HEK293 (cell line): ENCODE measurements around the gene HNRNPM.
"Not testable (repeated sequence)": the region's sequence is repeated elsewhere in the genome, so short reads cannot be mapped to it uniquely, and the experiment has no call there.

ENCODE experiments used
- CTCF ChIA-PET: fragments of 350-600 bp; formaldehyde crosslinking; extraction: SDS; loops from one replicate; lab custom pipeline; 2021; ENCODE audit warnings: antibody characterized with exemption; lab: Yijun Ruan, JAX
- POLR2A ChIA-PET: fragments of 300-600 bp; formaldehyde crosslinking; extraction: SDS; loops from one replicate; lab custom pipeline; 2020; ENCODE audit warnings: antibody characterized with exemption, inconsistent platforms; lab: Yijun Ruan, JAX
- H3K27ac ChIP-seq: fragments of 200-500 bp; sonication (Bioruptor generic); 2 replicates; pipeline ENCODE4 v1.5.1; 2014; ENCODE audit warnings: low read depth, low read length, control low read depth, inconsistent platforms; ENCODE audit errors: extremely low read depth
- H3K36me3 ChIP-seq, 2 experiments: fragments of 200-500 bp in 1 of 2; sonication (Bioruptor generic) in 1 of 2; 1 replicate in 1 of 2; 2 replicates in 1 of 2; pipeline ENCODE4 v1.5.1; 2014 to 2017; ENCODE audit warnings: inconsistent platforms in 2 of 2, low read length in 2 of 2; ENCODE audit not compliant: control insufficient read depth in 2 of 2, insufficient read depth in 1 of 2
- H3K4me1 ChIP-seq: fragments of 200-500 bp; sonication (Bioruptor generic); 2 replicates; pipeline ENCODE4 v1.5.1; 2014; ENCODE audit warnings: mild to moderate bottlenecking, low read length, inconsistent platforms; ENCODE audit not compliant: control insufficient read depth, insufficient read depth
- H3K4me3 ChIP-seq: 2 replicates; pipeline ENCODE4 v1.5.1; 2011; ENCODE audit warnings: low read depth, mild to moderate bottlenecking, control low read depth, low read length, moderate library complexity
- H3K9me3 ChIP-seq: fragments of 200-500 bp; sonication (Bioruptor generic); 2 replicates; pipeline ENCODE4 v1.5.1; 2014; ENCODE audit warnings: low read depth, low read length, inconsistent platforms; ENCODE audit not compliant: control insufficient read depth, insufficient read depth
- KLF1 ChIP-seq: fragments of 450-650 bp; formaldehyde crosslinking; IDR thresholded peaks from 2 replicates; pipeline ENCODE4 v1.5.1; 2016; ENCODE audit warnings: missing biosample characterization, missing genetic modification characterization
- KLF8 ChIP-seq: fragments of 450-650 bp; formaldehyde crosslinking; IDR thresholded peaks from 2 replicates; pipeline ENCODE4 v1.5.1; 2016; ENCODE audit warnings: missing biosample characterization, missing genetic modification characterization
- OVOL3 ChIP-seq: fragments of 450-650 bp; formaldehyde crosslinking; IDR thresholded peaks from 2 replicates; pipeline ENCODE4 v1.5.1; 2016; ENCODE audit warnings: missing biosample characterization, missing genetic modification characterization
- SP3 ChIP-seq: fragments of 450-650 bp; formaldehyde crosslinking; IDR thresholded peaks from 2 replicates; pipeline ENCODE4 v1.5.1; 2016; ENCODE audit warnings: missing biosample characterization, missing genetic modification characterization
- ZBTB21 ChIP-seq: fragments of 450-650 bp; formaldehyde crosslinking; IDR thresholded peaks from 2 replicates; pipeline ENCODE4 v1.5.1; 2017; ENCODE audit warnings: missing biosample characterization, missing genetic modification characterization
- ZFP37 ChIP-seq: fragments of 450-650 bp; formaldehyde crosslinking; IDR thresholded peaks from 2 replicates; pipeline ENCODE4 v1.5.1; 2016; ENCODE audit warnings: missing biosample characterization, missing genetic modification characterization
- ZFP41 ChIP-seq: fragments of 450-650 bp; formaldehyde crosslinking; IDR thresholded peaks from 2 replicates; pipeline ENCODE4 v1.5.1; 2016; ENCODE audit warnings: missing biosample characterization, missing genetic modification characterization, borderline replicate concordance
- ZNF112 ChIP-seq: fragments of 450-650 bp; formaldehyde crosslinking; IDR thresholded peaks from 2 replicates; pipeline ENCODE4 v1.5.0; 2017; ENCODE audit warnings: missing biosample characterization, missing genetic modification characterization
- ZNF157 ChIP-seq: fragments of 450-650 bp; formaldehyde crosslinking; IDR thresholded peaks from 2 replicates; pipeline ENCODE4 v1.5.1; 2016; ENCODE audit warnings: missing biosample characterization, missing genetic modification characterization
- ZNF292 ChIP-seq: fragments of 450-650 bp; formaldehyde crosslinking; IDR thresholded peaks from 2 replicates; pipeline ENCODE4 v1.5.1; 2016; ENCODE audit warnings: low read depth, missing biosample characterization, missing genetic modification characterization, borderline replicate concordance
- ZNF302 ChIP-seq: fragments of 450-650 bp; formaldehyde crosslinking; IDR thresholded peaks from 2 replicates; pipeline ENCODE4 v1.5.1; 2016; ENCODE audit warnings: missing biosample characterization, missing genetic modification characterization, low read depth
- ZNF521 ChIP-seq: fragments of 450-650 bp; formaldehyde crosslinking; IDR thresholded peaks from 2 replicates; pipeline ENCODE4 v1.5.1; 2017; ENCODE audit warnings: missing biosample characterization, mild to moderate bottlenecking, missing genetic modification characterization
- ZNF571 ChIP-seq: fragments of 450-650 bp; formaldehyde crosslinking; IDR thresholded peaks from 2 replicates; pipeline ENCODE4 v1.5.0; 2017; ENCODE audit warnings: missing biosample characterization, missing genetic modification characterization
- ZNF768 ChIP-seq: fragments of 450-650 bp; formaldehyde crosslinking; IDR thresholded peaks from 2 replicates; pipeline ENCODE4 v1.5.1; 2018; ENCODE audit warnings: missing biosample characterization, mild to moderate bottlenecking, missing genetic modification characterization
- ZNF777 ChIP-seq: fragments of 450-650 bp; formaldehyde crosslinking; IDR thresholded peaks from 2 replicates; pipeline ENCODE4 v1.5.1; 2017; ENCODE audit warnings: missing biosample characterization, missing genetic modification characterization, borderline replicate concordance
- TF ChIP-seq, protein P1 (sequence below): fragments of 450-650 bp; formaldehyde crosslinking; IDR thresholded peaks from 2 replicates; pipeline ENCODE4 v1.5.1; 2016; ENCODE audit warnings: missing biosample characterization, missing genetic modification characterization
- TF ChIP-seq, protein P2 (sequence below): fragments of 450-650 bp; formaldehyde crosslinking; IDR thresholded peaks from 2 replicates; pipeline ENCODE4 v1.5.1; 2016; ENCODE audit warnings: missing biosample characterization, missing genetic modification characterization
- TF ChIP-seq, protein P3 (sequence below): fragments of 450-650 bp; formaldehyde crosslinking; IDR thresholded peaks from 2 replicates; pipeline ENCODE4 v1.5.1; 2016; ENCODE audit warnings: missing biosample characterization, missing genetic modification characterization

The HNRNPM gene

DNA sequence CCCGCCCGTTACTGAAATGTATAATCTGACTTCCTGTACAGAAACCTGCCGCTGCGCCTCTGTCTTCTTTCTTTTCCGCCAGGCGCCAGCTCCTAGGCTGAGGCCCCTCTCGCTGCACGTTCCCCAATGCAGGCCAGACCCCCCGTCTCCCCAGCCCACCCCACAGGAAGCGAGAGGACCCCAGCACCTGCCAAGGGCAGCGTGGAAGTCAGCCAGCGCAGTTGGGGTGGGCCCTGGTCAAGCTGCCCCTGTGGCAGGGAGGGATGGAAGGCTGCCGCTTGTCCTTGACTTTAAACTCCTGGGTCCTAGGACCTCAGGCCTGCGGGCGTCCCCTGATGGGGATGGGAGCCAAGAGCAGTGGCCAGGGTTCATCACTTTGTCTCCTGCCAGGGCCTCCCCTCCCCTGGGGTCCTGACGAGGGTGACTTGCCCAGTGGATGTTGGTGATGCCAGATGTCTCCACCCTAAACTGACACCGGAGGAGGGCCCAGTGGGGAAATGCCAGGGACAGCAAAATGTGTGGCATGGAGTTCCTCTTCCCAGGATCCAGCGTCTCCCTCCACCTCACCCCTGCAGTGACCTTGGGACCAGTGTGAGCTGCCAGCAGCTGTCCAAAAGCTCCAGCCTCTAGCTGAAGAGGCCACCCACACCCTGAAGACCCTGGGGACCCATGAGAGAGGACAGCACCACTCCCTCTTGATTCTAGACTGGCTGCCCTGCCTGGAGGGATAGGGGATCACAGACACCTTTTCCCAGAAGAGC is 40.2 kb upstream of the HNRNPM start:
- Histone ChIP-seq H3K4me3 (no peak overlapping the region), H3K4me1 (no peaks in the 10 kb centered on the region), H3K9me3 (no peaks in the 10 kb centered on the region), H3K36me3 (peaks cover 0 to 32% of the 10 kb centered on the region in 2 experiments; a peak in 2 of 3 replicates), H3K27ac (no peak overlapping the region)
- POLR2A ChIA-PET, result interaction anchor here (0.6 to 0.9 kb wide), 4 partner anchors 9 to 86 kb away, joined by 3 to 7 read pairs (median 4); partner anchors contain the start of gene RAB11B
- TF ChIP-seq ZBTB21 (tag by site-specific recombination) (no peak), ZNF521 (tag by site-specific recombination) (no peak), OVOL3 (no peak), ZNF571 (tag by site-specific recombination) (no peak), ZNF302 (tag by site-specific recombination) (no peak), ZFP41 (tag by site-specific recombination) (no peak), ZNF777 (tag by site-specific recombination) (no peak), ZNF292 (tag by site-specific recombination) (no peak)
- TF ChIP-seq, protein P1, sequence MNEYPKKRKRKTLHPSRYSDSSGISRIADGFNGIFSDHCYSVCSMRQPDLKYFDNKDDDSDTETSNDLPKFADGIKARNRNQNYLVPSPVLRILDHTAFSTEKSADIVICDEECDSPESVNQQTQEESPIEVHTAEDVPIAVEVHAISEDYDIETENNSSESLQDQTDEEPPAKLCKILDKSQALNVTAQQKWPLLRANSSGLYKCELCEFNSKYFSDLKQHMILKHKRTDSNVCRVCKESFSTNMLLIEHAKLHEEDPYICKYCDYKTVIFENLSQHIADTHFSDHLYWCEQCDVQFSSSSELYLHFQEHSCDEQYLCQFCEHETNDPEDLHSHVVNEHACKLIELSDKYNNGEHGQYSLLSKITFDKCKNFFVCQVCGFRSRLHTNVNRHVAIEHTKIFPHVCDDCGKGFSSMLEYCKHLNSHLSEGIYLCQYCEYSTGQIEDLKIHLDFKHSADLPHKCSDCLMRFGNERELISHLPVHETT (tag by site-specific recombination), result no peak
- TF ChIP-seq, protein P2, sequence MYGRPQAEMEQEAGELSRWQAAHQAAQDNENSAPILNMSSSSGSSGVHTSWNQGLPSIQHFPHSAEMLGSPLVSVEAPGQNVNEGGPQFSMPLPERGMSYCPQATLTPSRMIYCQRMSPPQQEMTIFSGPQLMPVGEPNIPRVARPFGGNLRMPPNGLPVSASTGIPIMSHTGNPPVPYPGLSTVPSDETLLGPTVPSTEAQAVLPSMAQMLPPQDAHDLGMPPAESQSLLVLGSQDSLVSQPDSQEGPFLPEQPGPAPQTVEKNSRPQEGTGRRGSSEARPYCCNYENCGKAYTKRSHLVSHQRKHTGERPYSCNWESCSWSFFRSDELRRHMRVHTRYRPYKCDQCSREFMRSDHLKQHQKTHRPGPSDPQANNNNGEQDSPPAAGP (tag by site-specific recombination), result no peak
- TF ChIP-seq, protein P3, sequence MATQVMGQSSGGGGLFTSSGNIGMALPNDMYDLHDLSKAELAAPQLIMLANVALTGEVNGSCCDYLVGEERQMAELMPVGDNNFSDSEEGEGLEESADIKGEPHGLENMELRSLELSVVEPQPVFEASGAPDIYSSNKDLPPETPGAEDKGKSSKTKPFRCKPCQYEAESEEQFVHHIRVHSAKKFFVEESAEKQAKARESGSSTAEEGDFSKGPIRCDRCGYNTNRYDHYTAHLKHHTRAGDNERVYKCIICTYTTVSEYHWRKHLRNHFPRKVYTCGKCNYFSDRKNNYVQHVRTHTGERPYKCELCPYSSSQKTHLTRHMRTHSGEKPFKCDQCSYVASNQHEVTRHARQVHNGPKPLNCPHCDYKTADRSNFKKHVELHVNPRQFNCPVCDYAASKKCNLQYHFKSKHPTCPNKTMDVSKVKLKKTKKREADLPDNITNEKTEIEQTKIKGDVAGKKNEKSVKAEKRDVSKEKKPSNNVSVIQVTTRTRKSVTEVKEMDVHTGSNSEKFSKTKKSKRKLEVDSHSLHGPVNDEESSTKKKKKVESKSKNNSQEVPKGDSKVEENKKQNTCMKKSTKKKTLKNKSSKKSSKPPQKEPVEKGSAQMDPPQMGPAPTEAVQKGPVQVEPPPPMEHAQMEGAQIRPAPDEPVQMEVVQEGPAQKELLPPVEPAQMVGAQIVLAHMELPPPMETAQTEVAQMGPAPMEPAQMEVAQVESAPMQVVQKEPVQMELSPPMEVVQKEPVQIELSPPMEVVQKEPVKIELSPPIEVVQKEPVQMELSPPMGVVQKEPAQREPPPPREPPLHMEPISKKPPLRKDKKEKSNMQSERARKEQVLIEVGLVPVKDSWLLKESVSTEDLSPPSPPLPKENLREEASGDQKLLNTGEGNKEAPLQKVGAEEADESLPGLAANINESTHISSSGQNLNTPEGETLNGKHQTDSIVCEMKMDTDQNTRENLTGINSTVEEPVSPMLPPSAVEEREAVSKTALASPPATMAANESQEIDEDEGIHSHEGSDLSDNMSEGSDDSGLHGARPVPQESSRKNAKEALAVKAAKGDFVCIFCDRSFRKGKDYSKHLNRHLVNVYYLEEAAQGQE (tag by site-specific recombination), result no peak
- CTCF ChIA-PET, result interaction anchor here (0.6 to 1.9 kb wide), 5 partner anchors 42 to 898 kb away, joined by 3 to 20 read pairs (median 3); no protein-coding TSS in a partner anchor

DNA sequence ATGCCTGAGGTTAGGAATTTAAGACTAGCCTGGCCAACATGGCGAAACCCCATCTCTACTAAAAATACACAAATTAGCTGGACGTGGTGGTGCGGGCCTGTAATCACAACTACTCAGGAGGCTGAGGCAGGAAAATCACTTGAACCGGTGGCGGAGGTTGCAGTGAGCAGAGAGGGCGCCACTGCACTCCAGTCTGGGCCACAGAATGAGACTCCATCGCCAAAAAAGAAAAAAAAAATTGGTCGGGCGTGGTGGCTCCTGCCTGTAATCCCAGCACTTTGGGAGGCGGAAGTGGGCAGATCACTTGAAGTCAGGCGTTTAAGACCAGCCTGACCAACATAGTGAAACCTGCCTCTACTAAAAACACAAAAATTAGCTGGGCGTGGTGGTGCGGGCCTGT is 34.1 kb upstream of the HNRNPM start:
- POLR2A ChIA-PET, result interaction anchor here (6.2 kb wide), 1 partner anchor 36 kb away, joined by 47 read pairs; the partner anchor contains the start of gene HNRNPM
- CTCF ChIA-PET, result interaction anchor here (0.6 to 2.3 kb wide), 6 partner anchors 13 to 283 kb away, joined by 3 to 11 read pairs (median 3); no protein-coding TSS in a partner anchor
- H3K9me3 ChIP-seq, H3K27ac ChIP-seq, H3K36me3 ChIP-seq, H3K4me1 ChIP-seq, H3K4me3 ChIP-seq: not testable (repeated sequence)

DNA sequence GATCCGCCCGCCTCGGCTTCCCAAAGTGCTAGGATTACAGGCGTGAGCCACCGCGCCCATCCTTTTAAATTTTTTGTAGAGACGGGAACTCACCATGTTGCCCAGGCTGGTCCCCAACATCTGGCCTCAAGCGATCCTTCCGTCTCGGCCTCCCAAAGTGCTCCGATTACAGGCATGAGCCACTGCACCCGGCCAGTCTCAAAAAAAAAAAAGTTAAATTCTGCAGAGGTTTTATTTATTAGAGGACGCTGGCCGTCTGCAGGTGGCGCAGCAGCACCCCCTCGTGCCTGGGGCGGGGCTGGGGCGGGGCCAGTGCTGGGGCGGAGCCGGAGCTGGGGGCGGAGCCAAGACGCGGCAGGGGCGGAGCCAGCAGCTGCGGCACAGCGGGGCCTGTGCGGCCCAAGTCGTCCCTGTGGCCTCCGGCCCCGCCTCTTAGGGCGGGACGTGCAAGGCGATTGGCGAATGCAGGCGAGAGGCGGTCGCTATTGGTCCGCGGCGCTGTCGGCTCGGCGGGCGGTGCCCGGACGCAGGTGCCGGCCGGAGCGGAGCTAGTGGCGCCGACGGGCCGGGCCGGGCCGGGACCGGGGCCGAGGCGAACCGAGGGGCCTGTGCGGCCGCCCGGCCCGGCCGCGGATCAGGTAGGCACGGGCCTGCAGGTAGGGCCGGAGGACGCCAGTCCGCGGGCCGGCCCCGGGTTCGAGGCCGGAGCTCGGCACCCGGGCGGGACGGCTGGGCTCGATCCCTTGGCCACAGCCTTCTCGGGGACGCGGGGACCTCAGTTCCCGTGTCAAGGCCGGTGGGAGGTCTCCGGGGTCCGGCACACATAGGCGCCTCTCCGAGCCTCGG is 31.8 kb upstream of the HNRNPM start, which contains the start of gene MARCHF2:
MARCHF2 (plus strand) TSS at position 523 of the 846 bp plus-strand sequence. CDS start 8,536 bp downstream, outside the sequence.
- H3K27ac ChIP-seq, result no peak within 1 kb of the TSS; the same call in 1 of the 2 replicates
- H3K9me3 ChIP-seq, result no peaks in the 10 kb centered on the region
- ChIA-PET POLR2A (interaction anchor here (0.5 to 6.2 kb wide), 12 partner anchors 8 to 101 kb away, joined by 3 to 48 read pairs (median 3); partner anchors contain the start of genes HNRNPM, KANK3, RAB11B and ZNF414), CTCF (interaction anchor here (0.5 to 3.4 kb wide), 26 partner anchors 8 to 1706 kb away, joined by 3 to 19 read pairs (median 4); no protein-coding TSS in a partner anchor)
- H3K4me1 ChIP-seq, result peaks cover 2% of the 10 kb centered on the region; the same call in 1 of the 2 replicates
- H3K36me3 ChIP-seq, result no peaks in the 10 kb centered on the region; a peak in 1 of 3 replicates
- H3K4me3 ChIP-seq, result peak within 1 kb of the TSS; percentile 62
- peak; percentile 39; the same call in 1 of the 2 replicates for TF ChIP-seq KLF1 (tag by site-specific recombination)
- no peak for TF ChIP-seq ZFP37 (tag by site-specific recombination)
- peak; percentile 85 for TF ChIP-seq SP3 (tag by site-specific recombination)
- no peak for TF ChIP-seq ZNF157 (tag by site-specific recombination)
- TF ChIP-seq KLF8, result peak; percentile 62
- no peak for TF ChIP-seq ZNF768 (tag by site-specific recombination)
- no peak for TF ChIP-seq ZNF112 (tag by site-specific recombination)
